Measurements from ENCODE around the gene DBI.

DBI gene

GRCh38 chr2:119376810-119377209 lies 10.0 kb downstream of the DBI start:
- Histone ChIP-seq H3K4me3 (ENCODE audit: low read depth, low read length) (no peak overlapping the region), H3K4me1 (no peaks in the 10 kb centered on the region), H3K36me3 (peaks cover 4% of the 10 kb centered on the region; the same call in 1 of the 2 replicates), H3K27me3 (no peaks in the 10 kb centered on the region), H3K9me3 (no peaks in the 10 kb centered on the region)
- no peak for DNase-seq
- no peak for TF ChIP-seq CTCF (IDR thresholded peaks at IDR 0.05; ENCODE audit: low read depth, low read length)

- no peak overlapping the region for H3K4me3 ChIP-seq (ENCODE audit: low read depth, low read length)
- no peak for TF ChIP-seq CTCF (IDR thresholded peaks at IDR 0.05; ENCODE audit: low read depth, low read length)
Observed at GRCh38 chr2:119377294-119377992, 10.7 kb downstream of the DBI start.

GRCh38 chr2:119377993-119378345 lies 11.2 kb downstream of the DBI start:
- Histone ChIP-seq H3K4me3 (ENCODE audit: low read depth, low read length) (no peak overlapping the region), H3K4me1 (no peaks in the 10 kb centered on the region), H3K27me3 (no peaks in the 10 kb centered on the region), H3K9me3 (no peaks in the 10 kb centered on the region), H3K36me3 (peaks cover 4% of the 10 kb centered on the region; the same call in 1 of the 2 replicates)
- no peak for TF ChIP-seq CTCF (IDR thresholded peaks at IDR 0.05; ENCODE audit: low read depth, low read length)
- no peak for DNase-seq

More at GRCh38 chr2:119377294-119377992, 10.7 kb downstream of the DBI start:
- Histone ChIP-seq H3K4me1 (no peaks in the 10 kb centered on the region), H3K36me3 (peaks cover 4% of the 10 kb centered on the region; the same call in 1 of the 2 replicates), H3K27me3 (no peaks in the 10 kb centered on the region), H3K9me3 (no peaks in the 10 kb centered on the region)
- DNase-seq: no peak

GRCh38 chr2:119378566-119378965 lies 11.8 kb downstream of the DBI start:
- DNase-seq: no peak
- H3K4me3 ChIP-seq (ENCODE audit: low read depth, low read length): no peak overlapping the region
- no peaks in the 10 kb centered on the region for H3K4me1 ChIP-seq
- H3K27me3 ChIP-seq: no peaks in the 10 kb centered on the region
- no peak for TF ChIP-seq CTCF (IDR thresholded peaks at IDR 0.05; ENCODE audit: low read depth, low read length)
- H3K9me3 ChIP-seq: no peaks in the 10 kb centered on the region
- peaks cover under 1% of the 10 kb centered on the region; the same call in 1 of the 2 replicates for H3K36me3 ChIP-seq

- H3K4me3 ChIP-seq (ENCODE audit: low read depth, low read length): no peak overlapping the region
- H3K4me1 ChIP-seq: peaks cover 4% of the 10 kb centered on the region
- no peaks in the 10 kb centered on the region for H3K36me3 ChIP-seq
- TF ChIP-seq CTCF (IDR thresholded peaks at IDR 0.05; ENCODE audit: low read depth, low read length): no peak
- no peaks in the 10 kb centered on the region for H3K27me3 ChIP-seq
- no peaks in the 10 kb centered on the region for H3K9me3 ChIP-seq
- peak; percentile 11 for DNase-seq
Observed at GRCh38 chr2:119383410-119384140, 16.8 kb downstream of the DBI start.

GRCh38 chr2:119384971-119385370 lies 18.2 kb downstream of the DBI start:
- H3K4me3 ChIP-seq (ENCODE audit: low read depth, low read length): no peak overlapping the region
- H3K4me1 ChIP-seq: peaks cover 7% of the 10 kb centered on the region
- no peaks in the 10 kb centered on the region for H3K27me3 ChIP-seq
- DNase-seq: no peak
- H3K36me3 ChIP-seq: no peaks in the 10 kb centered on the region
- H3K9me3 ChIP-seq: no peaks in the 10 kb centered on the region
- TF ChIP-seq CTCF (IDR thresholded peaks at IDR 0.05; ENCODE audit: low read depth, low read length): no peak
